Vagina (tissue), 2 donors: ENCODE measurements around the gene FGF4.

Experiments used
- POLR2A ChIP-seq, 2 donors: fragments of 450-650 bp; IDR thresholded peaks; one replicate each; pipeline ENCODE4 v1.6.1; 2017; ENCODE audit warnings: antibody characterized with exemption in 2 of 2, mild to moderate bottlenecking in 2 of 2, moderate library complexity in 2 of 2
- TF ChIP-seq, protein P1 (sequence below), 3 experiments: fragments of 450-650 bp in 2 of 3; fragments of 200-600 bp in 1 of 3; sonication (generic) in 1 of 3; IDR thresholded peaks; one replicate each; pipeline ENCODE4 v1.5.1; 2017 to 2019; ENCODE audit warnings: antibody characterized with exemption in 3 of 3, mild to moderate bottlenecking in 2 of 3, moderate library complexity in 2 of 3

DNA sequence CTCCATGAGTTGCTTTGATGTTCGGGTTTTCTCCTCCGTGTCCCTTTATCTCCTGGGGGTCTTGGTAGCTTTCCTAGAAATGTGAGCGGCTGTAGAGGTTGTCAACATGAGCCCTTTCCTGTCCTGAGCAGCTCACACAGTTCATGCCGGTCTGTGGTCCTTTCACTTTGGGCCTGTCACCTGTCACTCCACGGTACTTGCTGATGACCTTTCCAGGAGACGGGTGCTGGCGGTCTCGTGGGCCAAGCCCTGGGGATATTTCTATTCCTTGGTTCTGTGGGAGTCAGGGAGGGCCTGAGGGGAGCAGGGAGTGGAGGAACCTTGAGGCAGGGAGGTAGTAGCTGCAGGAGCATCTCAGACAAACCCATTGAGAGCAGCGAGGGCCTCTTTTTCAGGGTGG, 20.9 kb upstream of the FGF4 start:
- TF ChIP-seq, protein P1, sequence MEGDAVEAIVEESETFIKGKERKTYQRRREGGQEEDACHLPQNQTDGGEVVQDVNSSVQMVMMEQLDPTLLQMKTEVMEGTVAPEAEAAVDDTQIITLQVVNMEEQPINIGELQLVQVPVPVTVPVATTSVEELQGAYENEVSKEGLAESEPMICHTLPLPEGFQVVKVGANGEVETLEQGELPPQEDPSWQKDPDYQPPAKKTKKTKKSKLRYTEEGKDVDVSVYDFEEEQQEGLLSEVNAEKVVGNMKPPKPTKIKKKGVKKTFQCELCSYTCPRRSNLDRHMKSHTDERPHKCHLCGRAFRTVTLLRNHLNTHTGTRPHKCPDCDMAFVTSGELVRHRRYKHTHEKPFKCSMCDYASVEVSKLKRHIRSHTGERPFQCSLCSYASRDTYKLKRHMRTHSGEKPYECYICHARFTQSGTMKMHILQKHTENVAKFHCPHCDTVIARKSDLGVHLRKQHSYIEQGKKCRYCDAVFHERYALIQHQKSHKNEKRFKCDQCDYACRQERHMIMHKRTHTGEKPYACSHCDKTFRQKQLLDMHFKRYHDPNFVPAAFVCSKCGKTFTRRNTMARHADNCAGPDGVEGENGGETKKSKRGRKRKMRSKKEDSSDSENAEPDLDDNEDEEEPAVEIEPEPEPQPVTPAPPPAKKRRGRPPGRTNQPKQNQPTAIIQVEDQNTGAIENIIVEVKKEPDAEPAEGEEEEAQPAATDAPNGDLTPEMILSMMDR (IDR thresholded peaks at IDR 0.05) = no peak
- no peak for TF ChIP-seq POLR2A (IDR thresholded peaks at IDR 0.05)
